Esophagus muscularis mucosa (tissue), 3 donors: ENCODE data around the gene BAX.

Experiments used
- POLR2A ChIP-seq: fragments of 450-650 bp; IDR thresholded peaks from one replicate; pipeline ENCODE4 v1.6.1; 2017; ENCODE audit warnings: antibody characterized with exemption, moderate library complexity, mild to moderate bottlenecking, low read depth
- POLR2AphosphoS5 ChIP-seq, 2 donors: sonication (generic); formaldehyde crosslinking; IDR thresholded peaks; one replicate each; pipeline ENCODE4 v1.6.1; 2017; ENCODE audit warnings: antibody characterized with exemption in 2 of 2
- TF ChIP-seq, protein P1 (sequence below), 3 experiments: fragments of 200-600 bp in 2 of 3; fragments of 450-650 bp in 1 of 3; sonication (generic) in 2 of 3; IDR thresholded peaks; one replicate each; pipeline ENCODE4 v1.5.1; 2017 to 2019; ENCODE audit warnings: antibody characterized with exemption in 3 of 3, mild to moderate bottlenecking in 2 of 3, moderate library complexity in 1 of 3

DNA sequence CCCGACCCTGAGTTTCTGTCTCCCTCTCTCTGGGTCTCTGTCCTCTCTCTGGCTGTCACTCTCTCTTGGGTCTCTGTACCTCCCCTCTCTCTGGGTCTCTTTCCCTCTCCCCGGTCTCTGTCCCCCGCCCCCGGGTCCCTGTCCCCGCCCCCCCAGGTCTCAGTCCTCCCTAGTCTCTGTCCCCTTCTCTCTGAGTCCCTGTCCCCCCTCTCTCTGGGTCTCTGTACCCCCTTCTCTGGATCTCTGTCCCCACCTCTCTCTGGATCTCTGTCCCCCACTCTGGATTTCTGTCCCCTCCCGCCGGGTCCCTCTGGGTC lies 8.1 kb downstream of the BAX start:
- TF ChIP-seq, protein P1, sequence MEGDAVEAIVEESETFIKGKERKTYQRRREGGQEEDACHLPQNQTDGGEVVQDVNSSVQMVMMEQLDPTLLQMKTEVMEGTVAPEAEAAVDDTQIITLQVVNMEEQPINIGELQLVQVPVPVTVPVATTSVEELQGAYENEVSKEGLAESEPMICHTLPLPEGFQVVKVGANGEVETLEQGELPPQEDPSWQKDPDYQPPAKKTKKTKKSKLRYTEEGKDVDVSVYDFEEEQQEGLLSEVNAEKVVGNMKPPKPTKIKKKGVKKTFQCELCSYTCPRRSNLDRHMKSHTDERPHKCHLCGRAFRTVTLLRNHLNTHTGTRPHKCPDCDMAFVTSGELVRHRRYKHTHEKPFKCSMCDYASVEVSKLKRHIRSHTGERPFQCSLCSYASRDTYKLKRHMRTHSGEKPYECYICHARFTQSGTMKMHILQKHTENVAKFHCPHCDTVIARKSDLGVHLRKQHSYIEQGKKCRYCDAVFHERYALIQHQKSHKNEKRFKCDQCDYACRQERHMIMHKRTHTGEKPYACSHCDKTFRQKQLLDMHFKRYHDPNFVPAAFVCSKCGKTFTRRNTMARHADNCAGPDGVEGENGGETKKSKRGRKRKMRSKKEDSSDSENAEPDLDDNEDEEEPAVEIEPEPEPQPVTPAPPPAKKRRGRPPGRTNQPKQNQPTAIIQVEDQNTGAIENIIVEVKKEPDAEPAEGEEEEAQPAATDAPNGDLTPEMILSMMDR (IDR thresholded peaks at IDR 0.05) = no peak
- TF ChIP-seq POLR2A = no peak
- TF ChIP-seq POLR2AphosphoS5 (IDR thresholded peaks at IDR 0.05) = no peak
